Ovary (tissue), 9 donors: Measurements from ENCODE around the gene CSF2. TPM values are rescaled to one million over a fixed set of nuclear protein-coding genes. Genes with fewer than 3 reads are reported as not detected.
"Not testable (repeated sequence)": the region's sequence is repeated elsewhere in the genome, so short reads cannot be mapped to it uniquely, and the experiment has no call there.

Source experiments
- DNase-seq, 5 donors: peaks; one replicate each; pipeline ENCODE4 v3.0.0-alpha.2; 2019 to 2020
- H3K27ac ChIP-seq, 2 donors: fragments of 200-600 bp; one replicate each; pipeline versions ENCODE4 v1.5.1 to v1.8.0; 2019 to 2022
- H3K27me3 ChIP-seq: fragments of 200-600 bp; one replicate; pipeline ENCODE4 v1.8.0; 2022
- H3K36me3 ChIP-seq: fragments of 200-600 bp; sonication (generic); one replicate; pipeline ENCODE4 v1.5.1; 2019
- H3K4me1 ChIP-seq: one replicate; pipeline ENCODE4 v1.8.1; 2013; ENCODE audit warnings: mild to moderate bottlenecking, moderate library complexity; ENCODE audit not compliant: insufficient read depth
- H3K4me3 ChIP-seq: fragments of 200-600 bp; sonication (generic); one replicate; pipeline ENCODE4 v1.5.1; 2017
- H3K9me3 ChIP-seq, 2 donors: fragments of 200-600 bp in 1 of 2; sonication (generic) in 1 of 2; one replicate each; pipeline versions ENCODE4 v1.5.1 to v1.8.1; 2013 to 2019; ENCODE audit warnings: mild to moderate bottlenecking in 1 of 2, moderate library complexity in 1 of 2
- CTCF ChIP-seq, 3 donors: fragments of 450-650 bp in 2 of 3; fragments of 200-600 bp in 1 of 3; IDR thresholded peaks; one replicate each; pipeline versions ENCODE4 v1.5.1 to v1.8.0; 2016 to 2022; ENCODE audit warnings: antibody characterized with exemption in 3 of 3, mild to moderate bottlenecking in 1 of 3
- EP300 ChIP-seq: sonication (generic); formaldehyde crosslinking; IDR thresholded peaks from one replicate; pipeline ENCODE4 v1.6.1; 2017; ENCODE audit warnings: antibody characterized with exemption
- POLR2A ChIP-seq: fragments of 450-650 bp; IDR thresholded peaks from one replicate; pipeline ENCODE4 v1.6.1; 2017; ENCODE audit warnings: antibody characterized with exemption, mild to moderate bottlenecking, moderate library complexity
- WGBS, 3 donors: extraction: QIAGEN DNeasy Blood & Tissue Kit in 1 of 3; methylation state at CpG; one replicate each; pipeline versions ENCODE4 v1.1.5 to v1.1.7; 2013 to 2017; 5-methylcytosine and 5-hydroxymethylcytosine counted together
- intact Hi-C, 4 donors: fragments of 100-400 bp; cut with DNase I; formaldehyde crosslinking; loops; one replicate each; pipeline versions ENCODE4 v1.11.0 to v1.15.1; 2022 to 2023
- polyA plus RNA-seq, 2 donors: library from polyadenylated mRNA; stranded (reverse); fragments of 200-250 nt in 1 of 2; fragments of 350-450 nt in 1 of 2; fragmentation: Illumina TruSeq in 1 of 2; extraction: RNeasy Lipid Tissue Mini Kit (QIAGEN cat#74804) in 1 of 2; gene quantifications; one replicate each; pipeline ENCODE4 v1.2.3, GENCODE V29; 2013 to 2014
- total RNA-seq, 7 donors: library from RNA; depleted of rRNA in 2 of 7; stranded (reverse); fragments of >200 nt in 2 of 7; fragmentation: NEBNext Ultra II Directional in 3 of 7; extraction: Animal tissue kit (Norgen Biotek cat#: 25700) in 3 of 7; gene quantifications; one replicate each; pipeline versions ENCODE4 v1.1.0 to v1.2.4, GENCODE V29; 2016 to 2023
- donor health status: DM: no; HTN: no; CAD: no; lungs with moderate emphysema.
- donor health status: DM: no; HTN: no; CAD: no.
- donor health status: Bipolar disorder and iron deficiency.
- donor health status: DM: yes; HTN: yes; CAD: no.
- donor health status: DM: no; HTN: no; CAD: no.
- donor health status: DM: yes; HTN: yes; CAD: no.

The CSF2 gene
- total and polyA plus RNA-seq, 9 donors = 0.28 TPM; not detected in 8

DNA sequence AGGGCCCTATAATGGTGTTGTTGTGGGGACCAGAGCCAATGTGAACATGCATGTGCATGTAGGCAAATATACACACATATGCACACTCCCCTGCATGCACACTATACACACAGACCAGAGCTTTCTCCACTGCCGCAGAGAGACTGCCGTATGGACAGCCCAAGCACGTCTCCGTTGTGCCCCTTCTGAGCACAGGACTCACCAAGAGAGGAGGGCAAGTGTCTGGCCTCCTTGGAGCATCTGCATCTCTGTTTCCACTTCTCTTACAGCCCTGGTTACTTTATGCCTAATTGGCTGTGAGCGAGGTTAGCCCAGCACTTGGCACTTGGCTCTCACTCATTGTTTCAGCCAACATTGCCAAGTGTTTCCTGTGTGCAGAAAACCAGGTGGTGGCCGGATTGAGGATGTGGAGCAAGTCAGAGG, 30.4 kb downstream of the CSF2 start:
- no peaks in the 10 kb centered on the region for H3K27me3 ChIP-seq
- H3K36me3 ChIP-seq = no peaks in the 10 kb centered on the region
- DNase-seq = no peak
- no peaks in the 10 kb centered on the region for H3K9me3 ChIP-seq
- TF ChIP-seq POLR2A = no peak
- TF ChIP-seq EP300 = no peak
- TF ChIP-seq CTCF (IDR thresholded peaks at IDR 0.05) = no peak
- H3K4me3 ChIP-seq = no peak overlapping the region
- 86 to 95% (median 92%) methylated on average over 6 of the region's 6 CpGs for WGBS, 3 donors
- H3K27ac ChIP-seq = no peak overlapping the region
- no peaks in the 10 kb centered on the region for H3K4me1 ChIP-seq
- intact Hi-C loops = no loop called here

DNA sequence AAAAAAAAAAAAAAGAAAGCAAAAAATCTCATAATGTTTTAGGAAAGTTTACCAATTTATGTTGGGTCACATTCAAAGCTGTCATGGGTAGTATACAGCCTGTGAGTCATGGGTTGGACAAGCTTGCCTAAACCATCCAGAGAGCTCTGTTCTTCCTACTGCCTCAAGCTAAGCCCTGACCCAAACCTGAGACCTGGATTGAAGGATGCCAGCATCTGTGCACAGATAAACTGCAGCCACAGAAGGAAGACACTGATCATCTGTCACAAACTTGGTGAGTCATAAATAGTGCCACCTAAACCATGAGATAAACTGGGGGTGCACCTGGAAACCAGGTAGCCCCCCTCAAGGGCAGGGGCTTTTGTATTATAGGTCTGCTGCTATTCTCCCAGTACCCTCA, 31.0 kb downstream of the CSF2 start:
- no peaks in the 10 kb centered on the region for H3K27me3 ChIP-seq
- H3K4me3 ChIP-seq = no peak overlapping the region
- no peak overlapping the region for H3K27ac ChIP-seq
- no peaks in the 10 kb centered on the region for H3K4me1 ChIP-seq
- TF ChIP-seq POLR2A (no peak), EP300 (no peak), CTCF (IDR thresholded peaks at IDR 0.05) (no peak)
- H3K36me3 ChIP-seq = no peaks in the 10 kb centered on the region
- H3K9me3 ChIP-seq = no peaks in the 10 kb centered on the region
- no peak for DNase-seq
- intact Hi-C loops = no loop called here

GRCh38 chr5:132105688-132106087, 32.1 kb downstream of the CSF2 start:
- intact Hi-C loops = no loop called here
- H3K36me3 ChIP-seq = no peaks in the 10 kb centered on the region
- H3K4me3 ChIP-seq = no peak overlapping the region
- H3K9me3 ChIP-seq = no peaks in the 10 kb centered on the region
- no peak for DNase-seq
- no peak overlapping the region for H3K27ac ChIP-seq
- 69 to 82% (median 71%) methylated on average over 3 of the region's 3 CpGs for WGBS, 3 donors
- H3K4me1 ChIP-seq = no peaks in the 10 kb centered on the region
- TF ChIP-seq CTCF (IDR thresholded peaks at IDR 0.05) (no peak), EP300 (no peak), POLR2A (no peak)
- no peaks in the 10 kb centered on the region for H3K27me3 ChIP-seq

DNA sequence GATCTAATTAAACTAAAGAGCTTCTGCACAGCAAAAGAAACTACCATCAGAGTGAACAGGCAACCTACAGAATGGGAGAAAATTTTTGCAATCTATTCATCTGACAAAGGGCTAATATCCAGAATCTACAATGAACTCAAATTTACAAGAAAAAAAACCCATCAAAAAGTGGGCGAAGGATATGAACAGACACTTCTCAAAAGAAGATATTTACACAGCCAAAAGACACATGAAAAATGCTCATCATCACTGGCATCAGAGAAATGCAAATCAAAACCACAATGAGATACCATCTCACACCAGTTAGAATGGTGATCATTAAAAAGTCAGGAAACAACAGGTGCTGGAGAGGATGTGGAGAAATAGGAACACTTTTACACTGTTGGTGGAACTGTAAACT, 34.9 kb downstream of the CSF2 start:
- DNase-seq, H3K27ac ChIP-seq, H3K9me3 ChIP-seq, H3K4me3 ChIP-seq, intact Hi-C loops, H3K27me3 ChIP-seq, H3K36me3 ChIP-seq, H3K4me1 ChIP-seq: not testable (repeated sequence)
- WGBS, 3 donors = 94 to 96% (median 94%) methylated on average over 1 of the region's 1 CpG

DNA sequence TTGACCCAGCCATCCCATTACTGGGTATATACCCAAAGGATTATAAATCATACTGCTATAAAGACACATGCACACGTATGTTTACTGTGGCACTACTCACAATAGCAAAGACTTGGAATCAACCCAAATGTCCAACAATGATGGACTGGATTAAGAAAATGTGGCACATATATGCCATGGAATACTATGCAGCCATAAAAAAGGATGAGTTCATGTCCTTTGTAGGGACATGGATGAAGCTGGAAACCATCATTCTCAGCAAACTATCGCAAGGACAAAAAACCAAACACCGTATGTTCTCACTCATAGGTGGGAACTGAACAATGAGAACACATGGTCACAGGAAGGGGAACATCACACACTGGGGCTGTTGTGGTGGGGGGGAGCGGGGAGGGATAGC, 35.4 kb downstream of the CSF2 start:
- H3K4me3 ChIP-seq, H3K4me1 ChIP-seq, DNase-seq, H3K27ac ChIP-seq, H3K9me3 ChIP-seq, intact Hi-C loops, H3K27me3 ChIP-seq, H3K36me3 ChIP-seq: not testable (repeated sequence)
- WGBS, 3 donors = 79 to 93% (median 87%) methylated on average over 3 to 4 of the region's 4 CpGs

- intact Hi-C loops = no loop called here
- TF ChIP-seq POLR2A (no peak), CTCF (IDR thresholded peaks at IDR 0.05) (no peak), EP300 (no peak)
- H3K36me3 ChIP-seq = no peaks in the 10 kb centered on the region
- H3K4me3 ChIP-seq = no peak overlapping the region
- H3K4me1 ChIP-seq = no peaks in the 10 kb centered on the region
- H3K9me3 ChIP-seq = no peaks in the 10 kb centered on the region
- no peaks in the 10 kb centered on the region for H3K27me3 ChIP-seq
- WGBS, 3 donors = 66 to 78% (median 71%) methylated on average over 3 of the region's 3 CpGs
- DNase-seq = no peak
- H3K27ac ChIP-seq = no peak overlapping the region
Measured at GRCh38 chr5:132109494-132110053, 36.0 kb downstream of the CSF2 start.
